GM23248 (cell line): ENCODE measurements around the gene RDX.

Experiments
- EZH2 ChIP-seq: fragments of 200-600 bp; sonication (generic); IDR thresholded peaks from 2 replicates; pipeline ENCODE4 v1.6.1; 2018; ENCODE audit warnings: antibody characterized with exemption, mild to moderate bottlenecking; ENCODE audit not compliant: insufficient read depth, poor library complexity, severe bottlenecking
- EZH2phosphoT487 ChIP-seq: fragments of 200-600 bp; sonication (generic); IDR thresholded peaks from 2 replicates; pipeline ENCODE4 v1.6.1; 2018; ENCODE audit warnings: antibody characterized with exemption, moderate library complexity, mild to moderate bottlenecking, low read depth; ENCODE audit not compliant: insufficient read depth

DNA sequence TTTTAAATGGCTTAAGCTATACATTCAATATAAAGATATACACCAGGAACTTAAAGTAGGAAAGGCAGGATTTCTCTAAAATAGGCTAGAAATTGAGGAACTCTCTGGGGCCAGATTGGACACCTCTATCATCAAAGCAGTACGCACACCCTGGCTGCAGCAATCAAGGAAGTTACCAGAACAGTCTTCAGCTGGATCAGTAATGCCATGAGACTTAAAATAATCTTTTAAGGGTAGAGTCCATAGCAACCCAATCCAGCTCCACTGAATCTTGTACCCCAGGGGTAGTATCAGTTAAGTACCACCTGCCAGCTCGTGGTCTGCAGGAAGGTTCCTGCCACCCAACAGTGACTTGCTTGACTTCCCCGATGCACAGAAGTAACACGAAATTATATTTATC lies 3.0 kb downstream of the RDX start:
- TF ChIP-seq EZH2: no peak
- no peak for TF ChIP-seq EZH2phosphoT487
